Activated CD8-positive, alpha-beta memory T cell treated with anti-CD3 and anti-CD28 coated beads for 1 hour (primary cell): ENCODE results near the gene TCF4.

Source experiments
- DNase-seq, 2 donors: peaks; one replicate each; pipeline ENCODE4 v3.0.0-alpha.2; 2020; ENCODE audit warnings: low read depth in 1 of 2; ENCODE audit errors: extremely low read depth in 1 of 2

TCF4 gene

DNA sequence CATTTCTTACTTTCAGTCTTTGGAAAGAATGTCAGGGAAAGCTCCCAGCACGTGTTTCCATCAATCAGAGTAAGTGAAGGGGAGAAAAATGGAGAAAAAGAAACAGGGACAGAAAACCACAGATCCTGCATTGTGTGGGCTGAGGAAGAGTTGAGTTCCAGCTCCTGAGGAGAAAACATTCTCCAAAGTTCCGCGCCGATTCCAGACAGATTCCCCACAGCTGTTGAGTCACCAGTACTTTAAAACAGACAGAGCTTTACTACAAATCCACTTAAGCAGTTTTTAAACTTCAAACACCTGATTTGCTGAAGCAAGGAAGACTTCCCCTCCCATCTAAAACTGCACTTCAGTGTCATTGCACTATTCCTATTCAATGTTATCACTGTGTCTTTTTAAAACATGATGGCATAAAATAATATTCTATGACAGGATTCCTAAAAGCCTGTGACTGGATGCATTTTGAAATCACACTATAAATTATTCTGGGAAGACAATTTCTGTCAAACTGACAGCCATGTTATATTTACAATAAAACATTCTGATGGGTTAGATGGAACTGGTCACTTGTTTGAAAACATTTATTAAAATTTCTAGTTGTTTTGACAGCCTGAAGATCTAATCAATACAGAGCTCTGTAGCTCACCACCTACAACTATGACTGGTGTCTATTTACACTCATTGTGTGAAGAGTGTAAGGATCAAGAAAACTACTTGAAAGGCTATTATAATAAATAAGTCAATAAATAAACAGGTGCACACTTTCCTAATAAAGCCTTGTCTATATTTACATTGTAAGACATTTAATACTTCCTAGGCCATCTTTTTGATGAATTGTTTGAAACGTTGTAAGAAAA, 40.9 kb downstream of the TCF4 start:
- DNase-seq, result no peak

DNA sequence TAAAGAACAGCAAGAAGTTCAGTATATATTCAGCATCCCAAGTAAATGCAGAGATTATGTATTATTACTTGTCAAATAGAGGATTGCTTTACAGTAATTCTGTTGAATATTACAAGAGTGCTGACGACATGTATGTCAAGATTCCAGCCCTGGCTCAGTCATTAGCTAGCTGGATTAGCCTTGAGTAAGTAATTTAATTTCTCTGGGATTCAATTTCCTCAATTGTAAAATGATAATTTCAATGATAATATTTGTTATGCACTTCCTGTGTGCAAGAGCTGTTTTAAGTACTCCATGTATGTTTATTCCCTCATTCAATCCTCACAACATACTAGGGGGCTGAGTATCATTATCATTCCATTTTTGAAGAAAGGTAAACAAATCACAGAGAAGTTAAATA, 44.0 kb downstream of the TCF4 start:
- no peak for DNase-seq

DNA sequence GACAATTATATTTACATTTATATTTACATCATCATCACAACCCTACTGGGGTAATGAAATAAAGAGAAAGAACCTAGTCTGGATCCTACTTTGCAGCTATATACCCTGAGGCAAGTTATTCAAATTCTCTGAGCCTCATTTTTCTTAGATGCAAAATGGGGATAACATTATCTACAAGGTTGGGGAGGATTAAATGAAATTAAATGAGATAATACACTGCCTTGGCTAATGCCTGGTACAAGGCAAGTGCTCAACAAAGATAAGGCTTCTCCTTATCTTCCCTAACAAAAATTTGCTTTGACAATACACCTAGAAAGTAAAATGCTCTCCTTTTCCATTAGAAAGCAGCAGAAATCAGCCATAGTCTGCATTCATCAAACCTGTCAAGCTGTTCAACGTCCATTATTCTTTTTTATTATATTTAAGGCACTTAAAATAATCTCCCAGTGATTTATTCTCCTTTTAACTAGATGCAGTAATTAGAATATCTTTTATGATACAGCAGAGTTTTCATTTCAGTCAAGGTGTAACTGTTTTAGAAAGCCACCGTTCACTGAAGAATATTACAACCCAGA, 44.8 kb downstream of the TCF4 start:
- no peak for DNase-seq

DNA sequence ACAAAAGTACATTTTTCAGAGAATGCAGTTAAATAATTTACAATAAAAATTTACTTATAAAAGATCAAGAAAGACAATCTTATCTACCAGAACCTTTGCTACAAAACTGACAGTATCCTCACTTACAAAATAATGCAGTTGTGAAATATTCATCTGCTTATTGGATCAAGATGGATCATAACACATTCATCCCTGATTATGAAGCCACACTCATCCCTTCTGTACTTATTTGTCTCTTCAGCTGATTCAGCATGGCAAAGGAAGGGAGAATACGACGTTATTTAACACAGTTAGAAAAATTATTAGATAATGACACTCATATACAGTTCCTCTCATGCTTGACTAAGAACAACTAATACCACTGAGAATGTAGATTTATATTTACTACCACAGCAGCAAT, 46.4 kb downstream of the TCF4 start:
- DNase-seq, result no peak

DNA sequence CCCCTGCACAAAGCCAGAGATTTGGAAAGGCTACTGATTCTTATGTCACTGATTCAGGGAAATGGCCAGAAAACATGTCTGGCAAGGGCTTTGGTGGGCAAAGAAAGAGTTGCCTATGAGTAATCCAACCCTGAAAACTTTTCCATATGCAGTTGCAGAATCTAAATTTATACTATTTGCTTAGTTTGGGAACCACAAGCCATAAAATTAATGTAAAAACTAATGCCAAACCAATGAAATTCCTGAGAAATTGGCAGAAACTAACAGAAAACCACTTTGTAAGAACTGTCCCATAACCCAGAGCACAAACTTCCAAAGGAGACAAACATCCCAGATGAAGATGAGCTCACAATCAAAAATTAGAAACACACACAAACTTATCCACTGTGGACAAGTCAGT, 48.8 kb downstream of the TCF4 start:
- no peak for DNase-seq

DNA sequence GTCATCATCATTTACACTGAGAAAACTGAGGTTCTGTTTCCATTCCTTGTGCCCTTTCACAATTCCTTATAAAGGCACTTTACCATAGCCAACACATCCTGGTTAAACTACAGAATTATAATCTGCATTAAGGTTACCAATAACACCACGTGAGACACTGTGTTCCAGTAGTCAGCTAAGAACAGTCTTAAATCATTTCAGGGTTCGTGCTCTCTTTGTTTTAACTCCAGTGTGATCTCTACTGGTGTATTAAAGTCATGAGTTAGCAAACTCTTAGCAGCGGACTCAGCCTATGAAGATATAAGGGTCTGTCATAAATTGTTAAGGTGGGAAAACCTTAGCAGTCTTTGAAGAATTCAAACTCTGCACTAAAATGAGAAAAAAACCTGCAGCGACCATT, 53.0 kb downstream of the TCF4 start:
- DNase-seq, result no peak

DNA sequence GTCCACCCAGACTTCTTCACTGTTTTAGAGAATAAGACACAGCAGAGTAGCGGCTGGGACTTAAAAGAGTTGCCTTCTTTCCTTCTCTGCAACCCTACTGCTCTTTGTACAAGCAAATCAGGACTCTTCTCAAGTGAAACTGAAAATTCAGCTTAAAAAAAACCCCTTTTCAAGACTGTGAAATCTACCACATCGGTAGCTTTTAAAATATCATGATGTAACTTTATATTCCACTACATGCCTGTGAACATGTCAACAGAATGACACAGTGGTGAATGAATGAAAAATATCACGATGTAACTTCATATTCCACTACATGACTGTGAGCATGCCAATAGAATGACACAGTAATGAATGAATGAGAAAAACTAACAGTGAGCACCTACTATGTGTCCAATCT, 53.4 kb downstream of the TCF4 start:
- DNase-seq, result no peak

DNA sequence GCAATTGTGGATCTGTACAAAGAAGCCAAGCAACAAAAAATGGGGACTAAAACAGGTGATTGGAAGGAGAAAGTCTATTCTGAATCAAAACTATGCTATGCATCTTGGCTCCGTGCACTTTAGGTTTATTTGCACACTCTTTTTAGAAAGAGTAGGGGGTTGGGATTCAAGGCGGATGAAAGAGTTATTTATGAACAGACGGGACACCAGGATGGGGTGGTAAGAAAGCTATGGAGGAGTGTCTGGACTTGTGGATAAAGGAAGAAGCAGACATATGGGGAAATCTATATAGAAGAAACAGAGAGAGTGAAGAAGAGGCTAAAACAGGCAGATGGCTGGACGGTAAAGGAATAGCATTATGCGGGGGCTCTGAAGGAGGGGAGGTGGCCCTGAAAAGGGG, 57.8 kb downstream of the TCF4 start:
- no peak for DNase-seq

DNA sequence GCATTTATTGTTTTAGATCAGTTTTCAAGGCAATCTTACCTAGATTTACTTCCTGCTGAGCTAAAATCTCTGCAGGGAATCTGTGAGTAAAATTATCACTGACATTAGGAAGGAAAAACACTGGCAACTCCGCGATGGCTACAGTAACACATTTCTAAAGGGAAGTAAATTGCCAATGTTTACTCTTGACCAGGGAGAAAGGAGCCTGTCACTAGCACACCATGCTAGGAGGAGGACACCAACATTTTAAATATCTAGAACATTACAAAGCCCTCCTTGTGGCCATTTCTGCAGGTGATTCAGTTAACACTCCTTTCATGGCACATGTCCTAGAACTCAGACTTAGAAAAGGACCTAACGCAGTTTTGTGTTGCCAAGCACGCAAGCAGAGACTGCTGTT, 58.4 kb downstream of the TCF4 start:
- no peak for DNase-seq

DNA sequence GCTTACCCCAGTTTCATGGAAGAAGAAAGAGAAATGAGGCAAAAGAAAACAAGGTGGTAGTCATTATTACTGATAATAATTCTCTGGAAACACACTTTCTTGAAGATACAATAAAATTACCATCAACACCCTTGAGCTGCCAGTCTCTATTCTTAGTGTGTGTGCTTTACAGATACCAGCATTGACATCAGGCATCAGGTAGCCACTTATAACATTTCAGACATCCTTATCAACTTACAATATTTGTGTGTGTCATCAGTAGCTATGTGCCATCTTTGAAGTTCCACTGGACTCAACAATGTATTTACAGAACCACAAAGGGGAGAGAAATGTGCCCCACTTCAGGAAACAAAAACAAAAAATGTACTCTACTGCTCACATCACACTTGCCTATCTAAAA, 62.1 kb downstream of the TCF4 start:
- DNase-seq, result no peak

DNA sequence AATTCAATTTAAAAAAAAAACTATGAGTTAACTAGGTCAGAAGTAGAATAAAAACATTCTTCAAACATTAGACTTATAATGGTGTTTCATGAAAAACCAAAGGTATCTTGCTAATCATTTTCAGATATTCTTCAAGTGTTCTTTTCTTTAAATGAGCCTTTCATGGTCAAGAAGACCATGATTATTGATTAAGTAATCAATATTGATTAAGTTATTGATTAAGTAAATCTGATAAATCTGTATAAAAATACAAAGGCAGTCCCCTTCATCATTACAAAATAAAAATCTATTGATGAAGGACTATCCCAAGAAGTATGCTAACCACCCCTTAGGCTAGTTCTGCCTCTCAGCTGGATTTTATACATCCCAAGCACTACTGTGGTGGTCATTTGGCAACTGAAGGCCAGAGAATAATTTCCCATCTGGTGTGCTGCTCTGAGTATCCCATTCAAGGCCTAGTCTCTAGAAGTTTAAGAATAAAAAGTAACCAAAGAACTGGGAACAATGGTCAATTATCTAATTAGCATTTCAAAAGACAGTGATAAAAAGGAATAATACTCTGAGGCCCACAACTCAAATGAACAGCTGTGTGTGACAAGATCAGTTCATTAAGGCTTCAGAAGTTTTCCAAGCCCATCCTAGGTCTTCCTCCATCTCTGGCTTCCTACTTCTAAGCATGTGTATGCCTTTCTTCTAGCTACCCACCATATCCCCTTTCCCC, 63.5 kb downstream of the TCF4 start:
- DNase-seq, result no peak

DNA sequence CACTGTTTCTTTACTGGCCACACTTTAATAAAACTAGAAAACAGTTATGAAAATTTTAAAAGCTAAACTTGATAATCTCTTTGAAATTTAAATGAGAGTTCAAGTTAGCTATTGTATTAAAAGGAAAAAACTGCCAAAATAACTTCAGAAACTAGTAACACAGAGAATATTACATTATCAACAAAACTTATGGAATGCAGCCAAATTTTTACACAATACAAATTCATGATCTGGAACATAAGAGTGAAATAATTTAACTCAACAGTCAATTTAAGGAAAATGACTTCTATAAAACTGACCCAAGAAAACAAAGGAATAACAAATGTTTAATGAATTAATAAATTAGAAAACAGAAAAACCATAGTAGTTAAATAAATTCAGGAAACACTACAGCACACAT, 65.0 kb downstream of the TCF4 start:
- no peak for DNase-seq

DNA sequence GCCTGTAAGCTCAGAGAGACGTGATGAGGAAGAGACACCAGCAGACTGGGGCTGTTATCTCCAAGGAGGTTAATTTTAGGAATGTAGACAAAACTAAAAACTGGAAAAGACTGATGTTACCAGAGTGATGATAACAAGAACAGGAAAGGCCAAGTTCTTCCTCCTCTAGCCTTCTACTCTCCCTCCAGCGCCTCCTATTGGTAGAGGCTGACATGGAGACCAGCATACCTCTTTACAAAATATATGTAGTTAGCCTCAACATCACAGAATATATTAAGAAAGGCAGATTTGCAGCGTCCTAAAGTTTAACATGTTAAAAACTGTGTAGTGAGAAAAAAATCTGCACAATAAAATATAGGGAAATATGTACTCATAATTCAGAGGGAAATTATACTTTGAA, 66.0 kb downstream of the TCF4 start:
- DNase-seq, result no peak

DNA sequence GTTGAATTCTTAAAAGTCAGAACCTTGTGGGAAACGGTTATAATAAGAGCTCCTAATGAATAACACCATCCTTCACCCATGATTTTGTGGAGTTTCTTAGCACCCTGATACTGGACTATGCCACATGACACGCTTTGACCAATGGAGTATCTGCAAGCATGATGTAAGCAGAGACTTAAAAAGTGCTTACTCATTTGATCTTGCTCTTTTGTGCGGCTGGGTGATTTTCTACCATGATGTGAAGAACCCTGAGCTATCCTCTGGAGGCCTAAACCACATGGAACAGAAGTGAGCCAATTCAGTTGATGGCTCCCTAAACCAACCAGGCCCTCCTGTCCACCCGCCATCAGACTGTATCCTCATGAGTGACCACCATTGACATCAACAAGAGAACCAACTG, 70.9 kb downstream of the TCF4 start:
- no peak for DNase-seq

DNA sequence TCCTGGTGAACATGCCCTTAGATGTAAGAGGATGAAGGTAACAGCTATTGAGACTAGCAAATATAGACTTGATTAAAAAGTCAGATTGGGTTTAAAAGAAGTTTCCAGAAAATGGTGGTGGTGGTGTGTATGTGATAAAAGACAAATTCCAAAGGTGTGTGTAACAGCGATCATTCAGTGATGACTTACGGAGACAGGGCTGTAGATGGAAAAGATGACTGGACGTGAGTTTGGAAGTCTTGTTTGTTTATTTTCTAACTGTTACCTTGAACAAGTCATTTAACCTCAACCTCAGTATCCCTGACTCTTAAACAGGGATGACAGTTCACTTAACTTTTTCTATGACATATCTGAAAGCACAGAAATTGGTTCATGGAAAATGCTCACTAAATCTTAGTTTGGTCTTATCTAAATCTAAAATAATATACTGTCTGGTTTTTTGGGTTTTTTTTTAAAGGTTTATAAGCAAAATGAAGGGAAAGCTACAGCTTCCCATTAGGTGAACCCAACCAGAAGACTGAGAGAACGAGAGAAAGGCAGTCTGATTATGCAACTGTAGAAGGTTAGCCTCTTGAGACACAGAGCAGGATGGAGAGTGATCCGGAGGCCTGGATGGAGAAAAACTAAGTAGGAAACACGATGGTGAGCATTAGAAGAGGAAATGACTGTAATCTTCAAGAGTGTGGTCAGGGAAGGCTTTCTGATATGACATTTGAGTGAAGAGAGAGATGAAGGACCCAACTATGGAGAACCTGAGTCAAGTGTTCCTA, 71.9 kb downstream of the TCF4 start:
- DNase-seq, result no peak

DNA sequence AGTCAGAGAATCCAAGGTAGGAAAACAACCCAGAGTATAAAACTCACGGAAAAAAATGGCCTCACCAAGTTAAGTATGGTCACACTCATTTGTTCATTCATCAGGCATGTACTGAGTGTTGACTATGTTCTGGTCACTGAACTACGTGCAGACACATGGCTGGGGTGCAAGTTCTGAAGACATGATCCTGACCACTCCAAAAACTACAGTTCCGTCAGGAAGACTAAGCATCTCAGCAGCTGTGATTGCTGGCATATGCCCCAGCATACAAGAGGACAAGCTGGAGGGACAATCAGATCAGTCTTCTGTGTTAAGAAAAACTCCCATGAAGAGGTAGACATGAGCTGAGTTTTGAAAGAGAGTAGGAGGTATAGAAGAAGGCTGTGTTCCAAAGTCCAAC, 72.8 kb downstream of the TCF4 start:
- DNase-seq, result no peak

DNA sequence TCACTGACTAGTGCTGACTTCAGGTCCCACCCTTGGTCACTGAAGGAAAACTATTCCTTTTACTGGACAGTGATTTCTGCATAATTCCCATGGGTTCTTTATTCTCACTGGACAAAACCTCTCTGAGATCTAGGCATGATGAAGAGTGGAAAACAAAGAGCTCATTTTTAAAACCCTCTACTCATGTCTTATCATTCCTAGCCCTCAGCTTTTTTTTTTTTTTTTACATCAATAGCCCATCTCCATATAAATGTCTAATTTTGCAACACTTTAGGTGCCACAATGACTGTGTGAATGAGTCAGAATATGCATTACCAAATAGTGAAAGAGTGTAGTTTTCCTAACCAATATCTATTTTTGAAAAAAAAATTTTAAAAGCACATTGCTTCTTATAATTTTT, 74.8 kb downstream of the TCF4 start:
- DNase-seq, result no peak

DNA sequence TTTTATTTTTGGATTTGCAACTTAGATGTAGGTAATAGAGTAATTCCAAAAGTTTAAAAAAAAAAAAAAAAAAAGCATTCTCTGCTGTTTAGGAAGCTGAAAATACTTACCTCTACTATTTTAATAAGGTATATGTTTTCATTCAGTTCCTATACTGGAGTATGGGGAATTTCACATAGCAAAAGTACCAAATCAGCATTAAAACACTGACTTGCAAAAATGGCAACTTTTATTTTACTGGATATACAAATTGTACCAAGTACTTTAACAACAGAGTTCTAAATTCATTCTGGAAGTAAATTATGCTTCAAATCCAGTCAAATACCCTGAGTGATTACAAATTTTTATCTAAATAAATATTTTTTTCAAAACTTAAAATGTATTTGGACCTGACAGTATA, 76.7 kb downstream of the TCF4 start:
- no peak for DNase-seq

DNA sequence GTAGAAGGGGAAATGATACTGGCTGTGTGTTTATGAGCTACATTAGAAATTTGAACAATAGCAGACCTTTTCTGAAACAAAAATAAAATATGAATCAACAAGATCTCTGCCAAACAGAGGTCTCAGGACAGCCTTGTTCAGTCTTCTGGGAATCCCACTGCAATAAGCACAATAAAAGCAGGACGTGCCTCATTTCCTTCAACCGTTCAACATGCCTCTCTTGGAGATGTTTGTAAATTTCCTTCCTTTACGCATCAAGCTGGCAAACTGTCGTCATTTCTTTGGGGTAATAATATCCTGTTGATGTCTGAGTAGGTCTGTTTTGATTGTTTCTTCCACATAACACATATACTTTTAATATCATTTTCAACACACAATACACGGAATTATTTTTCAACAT, 77.2 kb downstream of the TCF4 start:
- no peak for DNase-seq

DNA sequence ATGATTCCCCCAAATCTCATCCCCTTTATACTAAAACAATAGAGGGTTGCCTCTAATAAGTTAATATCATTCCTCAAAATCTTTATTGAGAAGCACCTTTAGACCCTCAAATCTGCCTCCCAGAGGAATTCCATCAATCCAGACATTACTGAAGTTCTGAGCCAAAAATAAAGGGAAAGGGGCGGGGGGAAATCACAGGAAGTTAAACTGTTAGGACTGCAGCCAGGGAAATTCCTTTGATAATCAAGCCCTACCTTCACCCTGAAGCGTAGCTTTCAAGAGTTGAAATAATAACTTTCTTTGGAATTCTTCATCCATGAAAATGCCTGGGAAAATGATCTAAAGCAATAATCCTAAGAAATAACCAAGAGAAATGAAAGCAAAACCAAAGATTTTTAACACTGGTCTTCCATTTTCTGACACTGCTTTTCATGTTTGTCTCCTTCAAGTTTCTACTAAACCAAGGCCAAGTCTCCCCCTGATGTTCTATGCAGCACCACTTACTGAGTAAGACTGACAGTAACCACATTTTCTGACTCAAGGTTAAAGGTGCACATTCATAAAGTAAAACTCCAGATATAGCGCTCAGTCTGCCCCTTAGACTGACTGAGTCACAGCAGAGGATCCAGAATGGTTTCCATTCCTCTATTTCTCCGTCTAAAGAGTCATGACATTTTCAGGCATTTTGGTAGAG, 78.2 kb downstream of the TCF4 start:
- no peak for DNase-seq

DNA sequence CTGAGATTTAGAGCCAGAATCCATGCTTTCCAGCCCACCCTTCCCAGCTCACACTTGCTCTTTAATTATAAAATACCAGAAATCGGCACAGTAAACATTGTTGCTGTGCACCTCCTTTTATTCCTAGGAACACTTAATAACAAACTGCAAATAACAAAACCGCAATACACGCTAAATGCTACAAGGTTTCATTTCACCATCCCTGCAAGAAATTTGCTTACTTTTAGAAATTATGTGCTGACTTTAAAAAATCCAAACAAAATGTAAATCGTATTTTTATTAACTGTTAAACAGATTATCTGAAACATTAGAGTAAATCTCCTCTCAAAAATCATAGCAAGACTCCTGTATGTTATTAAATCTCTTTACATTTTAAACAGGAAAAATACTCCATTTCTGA, 79.3 kb downstream of the TCF4 start:
- DNase-seq, result no peak
